A549 (cell line): Measurements from ENCODE around the gene C1S. TPM values are rescaled to one million over a fixed set of nuclear protein-coding genes. Genes with fewer than 3 reads are reported as not detected.

Source experiments
- ATAC-seq, 2 experiments: fragments of 200-7000 bp in 1 of 2; fragments of >200 bp in 1 of 2; cut with Nextera tagmentation in 1 of 2; cut with Tn5 transposase in 1 of 2; 3 replicates each; pipeline versions ENCODE4 v1.8.0 to v1.9.1; 2018 to 2020; ENCODE audit warnings: mild to moderate bottlenecking in 1 of 2, moderate library complexity in 1 of 2
- CTCF ChIA-PET: fragments of 300-600 bp; sonication (Branson Sonifier 250); formaldehyde crosslinking; extraction: SDS; loops from one replicate; lab custom pipeline; 2021; ENCODE audit warnings: antibody characterized with exemption, inconsistent platforms; lab: Yijun Ruan, JAX
- POLR2A ChIA-PET: fragments of 350-600 bp; formaldehyde crosslinking; extraction: SDS; loops from one replicate; lab custom pipeline; 2021; ENCODE audit warnings: antibody characterized with exemption, inconsistent platforms; lab: Yijun Ruan, JAX
- DNase-seq, 2 experiments: peaks; one replicate each; pipeline versions ENCODE4 v3.0.0 to v3.0.0-alpha.2; 2011 to 2016; ENCODE audit warnings: low read depth in 1 of 2, low spot score in 1 of 2
- FAIRE-seq: peaks from 2 replicates; lab custom pipeline; 2011; peaks lifted over from hg19 to GRCh38; lab: Jason Lieb, UNC
- H3K27ac ChIP-seq, 2 experiments: fragments of >200 bp; sonication (Bioruptor Twin); formaldehyde crosslinking; 3 replicates each; pipeline ENCODE4 v1.5.1; 2016 to 2017
- H3K4me1 ChIP-seq: fragments of >200 bp; sonication (Bioruptor Twin); formaldehyde crosslinking; 3 replicates; pipeline ENCODE4 v1.6.1; 2016
- H3K4me2 ChIP-seq: fragments of >200 bp; sonication (Bioruptor Twin); formaldehyde crosslinking; 3 replicates; pipeline ENCODE4 v1.6.1; 2016
- H3K4me3 ChIP-seq: fragments of >200 bp; sonication (Bioruptor Twin); formaldehyde crosslinking; 3 replicates; pipeline ENCODE4 v1.5.1; 2016
- H3K9me3 ChIP-seq: fragments of >200 bp; sonication (Bioruptor Twin); formaldehyde crosslinking; 3 replicates; pipeline ENCODE4 v1.6.1; 2016
- BHLHE40 ChIP-seq: IDR thresholded peaks from 2 replicates; pipeline ENCODE4 v1.6.1; 2012; ENCODE audit warnings: low read depth, low read length, inconsistent platforms
- CBX8 ChIP-seq: fragments of 200-600 bp; sonication (generic); IDR thresholded peaks from 2 replicates; pipeline ENCODE4 v1.6.1; 2016
- CEBPB ChIP-seq, 2 experiments: fragments of >200 bp in 1 of 2; sonication (Bioruptor Twin) in 1 of 2; formaldehyde crosslinking in 1 of 2; IDR thresholded peaks; 2 replicates each; pipeline ENCODE4 v1.6.1; 2012 to 2016
- EHMT2 ChIP-seq: fragments of 200-600 bp; sonication (generic); IDR thresholded peaks from 2 replicates; pipeline ENCODE4 v1.6.1; 2016; ENCODE audit warnings: antibody characterized with exemption, low read depth, mild to moderate bottlenecking, moderate library complexity
- EP300 ChIP-seq, 2 experiments: fragments of >200 bp; sonication (Bioruptor Twin); formaldehyde crosslinking; IDR thresholded peaks; 2 replicates in 1 of 2; 3 replicates in 1 of 2; pipeline ENCODE4 v1.6.1; 2016 to 2017
- ESRRA ChIP-seq: fragments of 150-350 bp; IDR thresholded peaks from 2 replicates; pipeline ENCODE4 v1.6.1; 2014; ENCODE audit warnings: mild to moderate bottlenecking, low read length, borderline replicate concordance
- FOSB ChIP-seq: fragments of 250-450 bp; sonication (Bioruptor Pico); IDR thresholded peaks from 2 replicates; pipeline ENCODE4 v1.5.0; 2020; ENCODE audit warnings: mild to moderate bottlenecking, moderate library complexity
- HOXA7 ChIP-seq: fragments of 250-450 bp; sonication (Bioruptor Pico); IDR thresholded peaks from 2 replicates; pipeline ENCODE4 v1.5.0; 2020; ENCODE audit warnings: mild to moderate bottlenecking, moderate library complexity
- HOXB5 ChIP-seq: fragments of 250-450 bp; sonication (Bioruptor Pico); IDR thresholded peaks from 2 replicates; pipeline ENCODE4 v1.5.0; 2020; ENCODE audit warnings: mild to moderate bottlenecking, moderate library complexity
- JUNB ChIP-seq: fragments of >200 bp; sonication (Bioruptor Twin); formaldehyde crosslinking; IDR thresholded peaks from 2 replicates; pipeline ENCODE4 v1.6.1; 2016
- KDM1A ChIP-seq: fragments of 200-600 bp; sonication (generic); IDR thresholded peaks from 2 replicates; pipeline ENCODE4 v1.6.1; 2016; ENCODE audit warnings: low read depth, mild to moderate bottlenecking
- PHF8 ChIP-seq: fragments of 200-600 bp; sonication (generic); IDR thresholded peaks from 2 replicates; pipeline ENCODE4 v1.6.1; 2016; ENCODE audit warnings: low read depth, mild to moderate bottlenecking, antibody characterized with exemption, moderate library complexity, borderline replicate concordance
- POLR2A ChIP-seq: IDR thresholded peaks from 2 replicates; pipeline ENCODE4 v1.6.1; 2012; ENCODE audit warnings: mild to moderate bottlenecking, low read length
- RCOR1 ChIP-seq: fragments of 150-350 bp; IDR thresholded peaks from 2 replicates; pipeline ENCODE4 v1.6.1; 2014; ENCODE audit warnings: antibody characterized with exemption, low read length, low read depth
- SMC3 ChIP-seq: fragments of >200 bp; sonication (Bioruptor Twin); formaldehyde crosslinking; IDR thresholded peaks from 3 replicates; pipeline ENCODE4 v1.6.1; 2018; ENCODE audit warnings: inconsistent platforms
- TFCP2L1 ChIP-seq: fragments of 250-450 bp; sonication (Bioruptor Pico); IDR thresholded peaks from 2 replicates; pipeline ENCODE4 v1.5.0; 2021; ENCODE audit warnings: mild to moderate bottlenecking
- ZC3H11A ChIP-seq: fragments of 450-650 bp; IDR thresholded peaks from 2 replicates; pipeline ENCODE4 v1.6.1; 2014; ENCODE audit warnings: antibody characterized with exemption, mild to moderate bottlenecking
- ZFP36 ChIP-seq: fragments of 450-650 bp; IDR thresholded peaks from 2 replicates; pipeline ENCODE4 v1.6.1; 2014; ENCODE audit warnings: borderline replicate concordance; ENCODE audit not compliant: partially characterized antibody
- WGBS: methylation state at CpG from one replicate; pipeline ENCODE4 v1.1.6; 2017; ENCODE audit errors: missing lambda C conversion rate; 5-methylcytosine and 5-hydroxymethylcytosine counted together
- polyA plus RNA-seq, 4 experiments: library from polyadenylated mRNA; depleted of rRNA in 3 of 4; stranded (reverse); fragments of >200 nt; fragmentation: RNase III in 1 of 4; extraction: RNeasy Plus Mini Kit Qiagen cat#74134 plus additional on column Dnase treatment in 1 of 4; gene quantifications; 2 replicates in 3 of 4; 3 replicates in 1 of 4; pipeline ENCODE4 v1.2.3, GENCODE V29; 2011 to 2017
- TF ChIP-seq, protein P1 (sequence below): IDR thresholded peaks from 2 replicates; pipeline ENCODE4 v1.6.1; 2012
- TF ChIP-seq, protein P2 (sequence below): IDR thresholded peaks from 2 replicates; pipeline ENCODE4 v1.6.1; 2012; ENCODE audit warnings: low read depth, borderline replicate concordance
- TF ChIP-seq, protein P3 (sequence below): fragments of >200 bp; sonication (Bioruptor Twin); formaldehyde crosslinking; IDR thresholded peaks from 2 replicates; pipeline ENCODE4 v1.6.1; 2016
- TF ChIP-seq, protein P4 (sequence below): fragments of 250-450 bp; sonication (Bioruptor Pico); IDR thresholded peaks from 2 replicates; pipeline ENCODE4 v1.5.0; 2020; ENCODE audit warnings: low read depth, mild to moderate bottlenecking, moderate library complexity
- TF ChIP-seq, protein P5 (sequence below): fragments of 450-650 bp; IDR thresholded peaks from 2 replicates; pipeline ENCODE4 v1.6.1; 2014; ENCODE audit warnings: antibody characterized with exemption
- TF ChIP-seq, protein P6 (sequence below): fragments of 150-350 bp; IDR thresholded peaks from 2 replicates; pipeline ENCODE4 v1.6.1; 2014; ENCODE audit warnings: low read depth, mild to moderate bottlenecking, low read length

The C1S gene
- polyA plus RNA-seq, 2 of the 4 experiments (the other 2 are of a cell fraction) = 65.5 to 107 TPM

DNA sequence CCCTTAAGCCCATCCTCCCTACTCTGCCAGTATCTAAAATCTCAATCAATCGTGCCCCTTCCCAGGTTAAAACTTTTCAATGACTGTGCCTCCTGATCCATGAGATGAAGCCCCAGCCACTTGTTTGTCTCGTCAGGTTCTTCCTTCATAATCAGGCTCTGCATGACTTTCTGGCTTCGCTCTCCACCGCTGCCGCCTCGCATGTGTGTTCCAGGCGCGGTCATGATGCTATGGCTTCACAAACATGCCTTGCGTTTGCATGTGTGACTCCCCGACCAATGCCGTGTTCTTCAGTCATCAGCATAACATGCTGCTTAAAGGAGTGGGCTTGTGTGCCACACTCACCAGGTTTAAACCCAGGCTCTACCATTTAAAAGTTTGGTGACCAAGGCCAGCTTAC, 53.5 kb downstream of the C1S start:
- peaks cover 20% of the 10 kb centered on the region for H3K4me1 ChIP-seq
- FAIRE-seq = no peak
- DNase-seq = no peak
- H3K4me3 ChIP-seq = no peak overlapping the region
- CTCF ChIA-PET = interaction anchor here (0.6 to 8.4 kb wide), 40 partner anchors 9 to 245 kb away, joined by 3 to 309 read pairs (median 5); partner anchors contain the start of genes C12orf57, C1R, C1S and LPCAT3
- WGBS = 83% methylated on average over 11 of the region's 11 CpGs
- no peak overlapping the region for H3K4me2 ChIP-seq
- H3K27ac ChIP-seq = no peak overlapping the region
- TF ChIP-seq ZC3H11A = no peak
- TF ChIP-seq POLR2A = no peak
- TF ChIP-seq RCOR1 = no peak
- no peak for ATAC-seq
- H3K9me3 ChIP-seq = no peaks in the 10 kb centered on the region
- POLR2A ChIA-PET = no interaction called here

DNA sequence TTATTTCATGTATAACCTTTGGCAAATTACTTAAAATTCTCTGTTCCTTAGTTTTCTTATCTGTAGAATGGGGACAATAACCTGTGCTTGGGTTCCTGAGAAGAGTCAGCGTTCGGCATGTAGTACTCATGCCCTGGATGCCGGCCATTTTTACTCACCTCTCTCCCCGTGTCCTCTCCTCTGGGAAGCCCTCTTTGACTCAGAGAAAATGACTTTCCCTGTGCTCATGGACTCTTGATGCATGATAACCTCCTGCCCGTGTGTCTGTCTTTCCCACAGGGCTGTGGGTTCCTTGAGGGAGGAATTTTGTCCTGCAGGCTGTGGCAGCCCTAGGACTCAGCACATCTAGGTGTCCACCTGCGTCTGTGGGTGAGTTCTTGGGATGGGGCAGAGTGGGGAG, 54.3 kb downstream of the C1S start:
- H3K27ac ChIP-seq = no peak overlapping the region
- peaks cover 14% of the 10 kb centered on the region; the same call in 2 of the 3 replicates for H3K4me1 ChIP-seq
- no peak overlapping the region for H3K4me3 ChIP-seq
- WGBS = 82% methylated on average over 6 of the region's 6 CpGs
- TF ChIP-seq, protein P1, sequence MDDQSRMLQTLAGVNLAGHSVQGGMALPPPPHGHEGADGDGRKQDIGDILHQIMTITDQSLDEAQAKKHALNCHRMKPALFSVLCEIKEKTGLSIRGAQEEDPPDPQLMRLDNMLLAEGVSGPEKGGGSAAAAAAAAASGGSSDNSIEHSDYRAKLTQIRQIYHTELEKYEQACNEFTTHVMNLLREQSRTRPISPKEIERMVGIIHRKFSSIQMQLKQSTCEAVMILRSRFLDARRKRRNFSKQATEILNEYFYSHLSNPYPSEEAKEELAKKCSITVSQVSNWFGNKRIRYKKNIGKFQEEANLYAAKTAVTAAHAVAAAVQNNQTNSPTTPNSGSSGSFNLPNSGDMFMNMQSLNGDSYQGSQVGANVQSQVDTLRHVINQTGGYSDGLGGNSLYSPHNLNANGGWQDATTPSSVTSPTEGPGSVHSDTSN = no peak
- TF ChIP-seq RCOR1 (no peak), ZFP36 (no peak), FOSB (CRISPR knock-in tag) (no peak), KDM1A (no peak), JUNB (no peak), HOXA7 (CRISPR knock-in tag) (no peak), CEBPB (IDR thresholded peaks at IDR 0.05) (no peak), TFCP2L1 (no peak), EHMT2 (no peak), PHF8 (no peak)
- TF ChIP-seq, protein P2, sequence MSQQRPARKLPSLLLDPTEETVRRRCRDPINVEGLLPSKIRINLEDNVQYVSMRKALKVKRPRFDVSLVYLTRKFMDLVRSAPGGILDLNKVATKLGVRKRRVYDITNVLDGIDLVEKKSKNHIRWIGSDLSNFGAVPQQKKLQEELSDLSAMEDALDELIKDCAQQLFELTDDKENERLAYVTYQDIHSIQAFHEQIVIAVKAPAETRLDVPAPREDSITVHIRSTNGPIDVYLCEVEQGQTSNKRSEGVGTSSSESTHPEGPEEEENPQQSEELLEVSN = no peak
- TF ChIP-seq, protein P3, sequence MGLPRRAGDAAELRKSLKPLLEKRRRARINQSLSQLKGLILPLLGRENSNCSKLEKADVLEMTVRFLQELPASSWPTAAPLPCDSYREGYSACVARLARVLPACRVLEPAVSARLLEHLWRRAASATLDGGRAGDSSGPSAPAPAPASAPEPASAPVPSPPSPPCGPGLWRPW = no peak
- DNase-seq (no peak), ATAC-seq (no peak), FAIRE-seq (no peak)
- H3K9me3 ChIP-seq = no peaks in the 10 kb centered on the region
- no peak overlapping the region for H3K4me2 ChIP-seq
- ChIA-PET CTCF (interaction anchor here (1.0 to 8.4 kb wide), 8 partner anchors 9 to 168 kb away, joined by 3 to 309 read pairs (median 4); partner anchors contain the start of gene C1S), POLR2A (no interaction called here)

DNA sequence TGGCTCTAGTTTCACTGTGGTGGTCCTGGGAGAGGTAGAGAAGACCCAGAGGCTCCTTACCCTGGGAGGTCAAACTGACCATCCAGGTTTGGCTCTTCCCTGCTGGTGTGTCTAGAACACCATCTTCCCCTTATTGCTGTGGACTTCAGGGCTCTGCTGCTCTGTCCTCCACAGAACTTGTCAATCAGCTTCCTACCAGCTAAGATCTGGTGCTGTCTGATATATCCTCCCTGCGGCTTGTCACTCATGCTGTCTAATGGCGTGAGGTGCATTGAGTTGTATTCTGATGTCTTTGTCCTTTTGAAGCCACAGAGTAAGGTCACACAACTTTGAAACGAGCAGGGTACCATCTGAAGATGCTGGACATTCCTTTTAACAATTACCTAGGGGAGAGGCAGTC, 55.7 kb downstream of the C1S start:
- Histone ChIP-seq H3K4me3 (no peak overlapping the region), H3K9me3 (no peaks in the 10 kb centered on the region), H3K4me2 (no peak overlapping the region), H3K27ac (no peak overlapping the region), H3K4me1 (peaks cover 5% of the 10 kb centered on the region; the same call in 1 of the 3 replicates)
- no peak for DNase-seq
- no peak for FAIRE-seq
- CTCF ChIA-PET = interaction anchor here (1.1 to 2.0 kb wide), 5 partner anchors 9 to 169 kb away, joined by 3 to 8 read pairs (median 5); partner anchors contain the start of gene C1S
- no peak for TF ChIP-seq EP300 (IDR thresholded peaks at IDR 0.05)
- TF ChIP-seq, protein P4, sequence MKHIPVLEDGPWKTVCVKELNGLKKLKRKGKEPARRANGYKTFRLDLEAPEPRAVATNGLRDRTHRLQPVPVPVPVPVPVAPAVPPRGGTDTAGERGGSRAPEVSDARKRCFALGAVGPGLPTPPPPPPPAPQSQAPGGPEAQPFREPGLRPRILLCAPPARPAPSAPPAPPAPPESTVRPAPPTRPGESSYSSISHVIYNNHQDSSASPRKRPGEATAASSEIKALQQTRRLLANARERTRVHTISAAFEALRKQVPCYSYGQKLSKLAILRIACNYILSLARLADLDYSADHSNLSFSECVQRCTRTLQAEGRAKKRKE (CRISPR knock-in tag) = no peak
- 75% methylated on average over 3 of the region's 3 CpGs for WGBS
- no peak for ATAC-seq
- POLR2A ChIA-PET = no interaction called here

DNA sequence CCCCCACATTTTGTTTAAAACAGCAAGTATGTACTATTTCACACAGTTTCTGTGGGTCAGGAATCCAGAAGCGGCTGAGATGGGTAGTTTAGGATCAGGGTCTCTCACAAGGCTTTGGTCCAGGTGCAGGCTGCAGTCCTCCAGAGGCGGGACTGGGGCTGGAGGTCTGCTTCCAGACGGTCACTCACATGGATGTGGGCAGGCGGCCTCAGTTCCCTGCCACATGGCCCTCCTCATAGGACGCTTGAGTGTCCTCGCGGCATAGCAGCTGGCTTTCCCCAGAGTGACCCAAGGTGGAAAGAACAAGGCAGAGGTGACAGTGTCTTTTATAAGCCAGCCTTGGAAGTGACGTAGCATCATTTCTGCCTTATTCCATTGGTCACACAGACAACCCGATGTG, 56.4 kb downstream of the C1S start:
- Histone ChIP-seq H3K4me3 (no peak overlapping the region), H3K4me2 (no peak overlapping the region), H3K4me1 (peaks cover 5% of the 10 kb centered on the region; the same call in 1 of the 3 replicates), H3K9me3 (no peaks in the 10 kb centered on the region), H3K27ac (no peak overlapping the region)
- ChIA-PET CTCF (interaction anchor here (1.9 to 4.7 kb wide), 3 partner anchors 8 to 28 kb away, joined by 5 to 25 read pairs (median 5); partner anchors contain the start of gene C1RL), POLR2A (no interaction called here)
- WGBS = 86% methylated on average over 9 of the region's 9 CpGs
- TF ChIP-seq BHLHE40 = no peak
- no peak for TF ChIP-seq SMC3
- no peak for TF ChIP-seq ESRRA
- no peak for TF ChIP-seq CEBPB (IDR thresholded peaks at IDR 0.05)
- TF ChIP-seq CBX8 = no peak
- TF ChIP-seq, protein P5, sequence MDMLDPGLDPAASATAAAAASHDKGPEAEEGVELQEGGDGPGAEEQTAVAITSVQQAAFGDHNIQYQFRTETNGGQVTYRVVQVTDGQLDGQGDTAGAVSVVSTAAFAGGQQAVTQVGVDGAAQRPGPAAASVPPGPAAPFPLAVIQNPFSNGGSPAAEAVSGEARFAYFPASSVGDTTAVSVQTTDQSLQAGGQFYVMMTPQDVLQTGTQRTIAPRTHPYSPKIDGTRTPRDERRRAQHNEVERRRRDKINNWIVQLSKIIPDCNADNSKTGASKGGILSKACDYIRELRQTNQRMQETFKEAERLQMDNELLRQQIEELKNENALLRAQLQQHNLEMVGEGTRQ = no peak
- TF ChIP-seq, protein P6, sequence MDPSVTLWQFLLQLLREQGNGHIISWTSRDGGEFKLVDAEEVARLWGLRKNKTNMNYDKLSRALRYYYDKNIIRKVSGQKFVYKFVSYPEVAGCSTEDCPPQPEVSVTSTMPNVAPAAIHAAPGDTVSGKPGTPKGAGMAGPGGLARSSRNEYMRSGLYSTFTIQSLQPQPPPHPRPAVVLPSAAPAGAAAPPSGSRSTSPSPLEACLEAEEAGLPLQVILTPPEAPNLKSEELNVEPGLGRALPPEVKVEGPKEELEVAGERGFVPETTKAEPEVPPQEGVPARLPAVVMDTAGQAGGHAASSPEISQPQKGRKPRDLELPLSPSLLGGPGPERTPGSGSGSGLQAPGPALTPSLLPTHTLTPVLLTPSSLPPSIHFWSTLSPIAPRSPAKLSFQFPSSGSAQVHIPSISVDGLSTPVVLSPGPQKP = no peak
- TF ChIP-seq HOXB5 (CRISPR knock-in tag) = no peak
- ATAC-seq = no peak
- no peak for DNase-seq
- no peak for FAIRE-seq
